Stimulated activated CD8-positive, alpha-beta memory T cell treated with anti-CD3 and anti-CD28 coated beads, Interleukin-4, amount 100 ng/mL, for 1 hour (primary cell): ENCODE measurements around the gene KCNAB3.

Experiments
- DNase-seq, 2 donors: peaks; one replicate each; pipeline ENCODE4 v3.0.0-alpha.2; 2020; ENCODE audit warnings: low read depth in 2 of 2, low spot score in 1 of 2

The KCNAB3 gene

GRCh38 chr17:7881276-7882054, 48.2 kb downstream of the KCNAB3 start:
- DNase-seq: no peak

GRCh38 chr17:7880076-7880868, 49.4 kb downstream of the KCNAB3 start:
- no peak for DNase-seq

- DNase-seq: no peak
Measured at GRCh38 chr17:7878234-7878633, 51.4 kb downstream of the KCNAB3 start.

GRCh38 chr17:7875804-7876370, 53.8 kb downstream of the KCNAB3 start:
- no peak for DNase-seq

GRCh38 chr17:7873051-7873450, 56.6 kb downstream of the KCNAB3 start:
- no peak for DNase-seq
